ENCODE results near the gene CXXC5. TPM values are rescaled to one million over a fixed set of nuclear protein-coding genes. Genes with fewer than 3 reads are reported as not detected.

Gene CXXC5
- total and polyA plus RNA-seq, 7 donors: 15.7 to 30.0 (median 19.9) TPM

GRCh38 chr5:139631520-139632165 is 16.5 kb upstream of the CXXC5 start:
- peak; percentile 54 for DNase-seq
- H3K4me3 ChIP-seq: no peak overlapping the region
- no peaks in the 10 kb centered on the region for H3K9me3 ChIP-seq
- intact Hi-C loops (cut with DNase I): loop anchor here (2.0 kb wide), 1 partner anchor 59 kb away; no protein-coding TSS in a partner anchor
- H3K4me1 ChIP-seq: peaks cover 0 to 17% (median 12%) of the 10 kb centered on the region in 4 donors
- TF ChIP-seq POLR2AphosphoS5 (IDR thresholded peaks at IDR 0.05): no peak
- TF ChIP-seq POLR2A (IDR thresholded peaks at IDR 0.05): no peak
- no peak for TF ChIP-seq CTCF (IDR thresholded peaks at IDR 0.05)
- no peak for TF ChIP-seq EP300 (IDR thresholded peaks at IDR 0.05)
- H3K27ac ChIP-seq: no peak overlapping the region
- peaks cover 0 to 12% (median 9%) of the 10 kb centered on the region in 4 donors for H3K36me3 ChIP-seq
- no peaks in the 10 kb centered on the region for H3K27me3 ChIP-seq
- WGBS, 2 donors: 76 to 84% methylated on average over 3 of the region's 3 CpGs

- TF ChIP-seq POLR2AphosphoS5 (IDR thresholded peaks at IDR 0.05) (peak in 1 of 4 donors; percentile 34), CTCF (IDR thresholded peaks at IDR 0.05) (peak; percentile 96 to 99 (median 98)), POLR2A (IDR thresholded peaks at IDR 0.05) (no peak)
- peak; percentile 85 for DNase-seq
- no peaks in the 10 kb centered on the region for H3K27me3 ChIP-seq
- no peak overlapping the region for H3K27ac ChIP-seq
- H3K4me1 ChIP-seq: peaks cover 0 to 33% (median 27%) of the 10 kb centered on the region in 4 donors
- intact Hi-C loops (cut with DNase I): loop anchor here (1.0 to 2.0 kb wide), 2 partner anchors 57 to 132 kb away; no protein-coding TSS in a partner anchor
- no peak overlapping the region for H3K4me3 ChIP-seq
- WGBS, 2 donors: 5 to 18% methylated on average over 6 of the region's 6 CpGs
- H3K9me3 ChIP-seq: no peaks in the 10 kb centered on the region
- peaks cover 0 to 3% (median 0%) of the 10 kb centered on the region in 4 donors for H3K36me3 ChIP-seq
These were observed 14.7 kb upstream of the CXXC5 start for GRCh38 chr5:139633295-139634027.

- peaks cover 0 to 38% (median 32%) of the 10 kb centered on the region in 4 donors for H3K4me1 ChIP-seq
- intact Hi-C loops (cut with DNase I): no loop called here
- WGBS, 2 donors: 73 to 80% methylated on average over 2 of the region's 2 CpGs
These were observed 14.2 kb upstream of the CXXC5 start for GRCh38 chr5:139634028-139634325.

GRCh38 chr5:139634541-139634940 is 13.6 kb upstream of the CXXC5 start:
- TF ChIP-seq POLR2A (IDR thresholded peaks at IDR 0.05) (no peak), CTCF (IDR thresholded peaks at IDR 0.05) (no peak), EP300 (IDR thresholded peaks at IDR 0.05) (no peak), POLR2AphosphoS5 (IDR thresholded peaks at IDR 0.05) (no peak)
- Histone ChIP-seq H3K4me1 (peaks cover 0 to 39% (median 32%) of the 10 kb centered on the region in 4 donors), H3K9me3 (no peaks in the 10 kb centered on the region), H3K4me3 (no peak overlapping the region), H3K27ac (no peak overlapping the region), H3K36me3 (peaks cover 0 to 3% (median 0%) of the 10 kb centered on the region in 4 donors), H3K27me3 (no peaks in the 10 kb centered on the region)
- 86 to 88% methylated on average over 3 of the region's 3 CpGs for WGBS, 2 donors
- intact Hi-C loops (cut with DNase I): no loop called here
- peak; percentile 52 for DNase-seq

More at GRCh38 chr5:139634028-139634325, 14.2 kb upstream of the CXXC5 start:
- peaks cover 0 to 3% (median 0%) of the 10 kb centered on the region in 4 donors for H3K36me3 ChIP-seq
- no peaks in the 10 kb centered on the region for H3K9me3 ChIP-seq
- no peaks in the 10 kb centered on the region for H3K27me3 ChIP-seq
- no peak for TF ChIP-seq EP300 (IDR thresholded peaks at IDR 0.05)
- no peak for TF ChIP-seq POLR2AphosphoS5 (IDR thresholded peaks at IDR 0.05)
- TF ChIP-seq CTCF (IDR thresholded peaks at IDR 0.05): no peak
- no peak overlapping the region for H3K4me3 ChIP-seq
- no peak overlapping the region for H3K27ac ChIP-seq
- peak; percentile 54 for DNase-seq

Measured in sigmoid colon (tissue), 7 donors.